GM18951 (cell line): Measurements from ENCODE around the gene ADPRHL1.

ENCODE experiments used
- POLR2A ChIP-seq: IDR thresholded peaks from 4 replicates; pipeline ENCODE4 v1.6.1; 2011; ENCODE audit warnings: mild to moderate bottlenecking; ENCODE audit not compliant: insufficient read length, insufficient read depth; ENCODE audit errors: extremely low read depth
- in situ Hi-C: fragments of 300-500 bp; cut with MboI; formaldehyde crosslinking; loops from one replicate; pipeline ENCODE4 v1.12.0; 2022; ENCODE audit warnings: low sequenced_read_pairs, mixed read lengths, inconsistent platforms; ENCODE audit not compliant: unreplicated experiment

The ADPRHL1 gene

GRCh38 chr13:113430378-113431110, 22.7 kb downstream of the ADPRHL1 start:
- in situ Hi-C loops, result no loop called here
- TF ChIP-seq POLR2A, result no peak

- TF ChIP-seq POLR2A, result no peak
- in situ Hi-C loops, result no loop called here
Measured at GRCh38 chr13:113429608-113429985, 23.7 kb downstream of the ADPRHL1 start.

- no peak for TF ChIP-seq POLR2A
- in situ Hi-C loops, result no loop called here
Measured at GRCh38 chr13:113428871-113429607, 24.2 kb downstream of the ADPRHL1 start.

- in situ Hi-C loops, result no loop called here
- TF ChIP-seq POLR2A, result no peak
Measured at GRCh38 chr13:113428469-113428865, 24.8 kb downstream of the ADPRHL1 start.

GRCh38 chr13:113427562-113428468, 25.5 kb downstream of the ADPRHL1 start:
- no peak for TF ChIP-seq POLR2A
- in situ Hi-C loops, result no loop called here

GRCh38 chr13:113426591-113426986, 26.7 kb downstream of the ADPRHL1 start:
- no peak for TF ChIP-seq POLR2A
- in situ Hi-C loops, result no loop called here

GRCh38 chr13:113425941-113426590, 27.2 kb downstream of the ADPRHL1 start:
- TF ChIP-seq POLR2A, result no peak
- in situ Hi-C loops, result no loop called here

GRCh38 chr13:113423520-113424163, 29.6 kb downstream of the ADPRHL1 start:
- no peak for TF ChIP-seq POLR2A
- in situ Hi-C loops, result no loop called here

GRCh38 chr13:113422807-113423519, 30.3 kb downstream of the ADPRHL1 start:
- in situ Hi-C loops, result no loop called here
- no peak for TF ChIP-seq POLR2A

GRCh38 chr13:113421673-113422270, 31.5 kb downstream of the ADPRHL1 start:
- no peak for TF ChIP-seq POLR2A
- in situ Hi-C loops, result no loop called here

GRCh38 chr13:113420833-113421600, 32.3 kb downstream of the ADPRHL1 start:
- no peak for TF ChIP-seq POLR2A
- in situ Hi-C loops, result no loop called here
